Measurements from ENCODE around the gene PHF5A.

- TF ChIP-seq, protein P1, sequence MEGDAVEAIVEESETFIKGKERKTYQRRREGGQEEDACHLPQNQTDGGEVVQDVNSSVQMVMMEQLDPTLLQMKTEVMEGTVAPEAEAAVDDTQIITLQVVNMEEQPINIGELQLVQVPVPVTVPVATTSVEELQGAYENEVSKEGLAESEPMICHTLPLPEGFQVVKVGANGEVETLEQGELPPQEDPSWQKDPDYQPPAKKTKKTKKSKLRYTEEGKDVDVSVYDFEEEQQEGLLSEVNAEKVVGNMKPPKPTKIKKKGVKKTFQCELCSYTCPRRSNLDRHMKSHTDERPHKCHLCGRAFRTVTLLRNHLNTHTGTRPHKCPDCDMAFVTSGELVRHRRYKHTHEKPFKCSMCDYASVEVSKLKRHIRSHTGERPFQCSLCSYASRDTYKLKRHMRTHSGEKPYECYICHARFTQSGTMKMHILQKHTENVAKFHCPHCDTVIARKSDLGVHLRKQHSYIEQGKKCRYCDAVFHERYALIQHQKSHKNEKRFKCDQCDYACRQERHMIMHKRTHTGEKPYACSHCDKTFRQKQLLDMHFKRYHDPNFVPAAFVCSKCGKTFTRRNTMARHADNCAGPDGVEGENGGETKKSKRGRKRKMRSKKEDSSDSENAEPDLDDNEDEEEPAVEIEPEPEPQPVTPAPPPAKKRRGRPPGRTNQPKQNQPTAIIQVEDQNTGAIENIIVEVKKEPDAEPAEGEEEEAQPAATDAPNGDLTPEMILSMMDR (IDR thresholded peaks at IDR 0.05), result no peak
- no peak for TF ChIP-seq POLR2A (IDR thresholded peaks at IDR 0.05)
Measured at GRCh38 chr22:41410311-41410751, 58.2 kb downstream of the PHF5A start.

Data from breast epithelium (tissue), 3 donors.